ENCODE measurements around the gene AGAP6.
"Not testable (repeated sequence)": the region's sequence is repeated elsewhere in the genome, so short reads cannot be mapped to it uniquely, and the experiment has no call there.

- TF ChIP-seq CTCF (conservative IDR thresholded peaks at IDR 0.05; ENCODE audit: low read depth, low read length); EZH2 (IDR thresholded peaks at IDR 0.05; ENCODE audit: borderline replicate concordance, low read depth, low read length, poor library complexity, severe bottlenecking): not testable (repeated sequence)
Observed at GRCh38 chr10:50051995-50052660, 63.9 kb downstream of the AGAP6 start.
